ENCODE measurements around the gene SLC16A11.

DNA sequence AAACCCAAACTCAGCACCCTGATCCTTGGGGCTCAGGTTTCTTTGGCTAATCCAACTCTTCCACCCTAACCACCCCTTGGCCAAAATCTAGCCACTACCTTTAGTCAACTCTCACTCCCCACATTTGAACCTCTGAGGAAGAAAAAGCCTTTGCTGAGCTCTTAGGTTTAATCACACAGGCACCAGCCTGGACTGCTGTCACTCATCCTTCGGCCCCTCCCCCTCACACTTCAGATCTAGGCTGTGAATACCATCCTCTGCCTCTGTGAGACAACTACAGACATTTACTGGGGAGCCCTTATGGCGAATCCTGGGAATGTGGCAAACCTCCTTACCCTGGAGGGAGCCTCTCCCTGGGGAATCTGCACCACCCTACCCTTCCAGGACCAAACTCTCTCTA lies 36.7 kb downstream of the SLC16A11 start:
- TF ChIP-seq TOX (CRISPR knock-in tag; IDR thresholded peaks at IDR 0.05; ENCODE audit: borderline replicate concordance), result no peak
- TF ChIP-seq ISL1 (CRISPR knock-in tag; IDR thresholded peaks at IDR 0.05), result no peak
